Uterus (tissue), 4 donors: Measurements from ENCODE around the gene SLC36A2. TPM values are rescaled to one million over a fixed set of nuclear protein-coding genes. Genes with fewer than 3 reads are reported as not detected.
"Not testable (repeated sequence)": the region's sequence is repeated elsewhere in the genome, so short reads cannot be mapped to it uniquely, and the experiment has no call there.

ENCODE experiments used
- DNase-seq, 2 donors: peaks; one replicate each; pipeline ENCODE4 v3.0.0-alpha.2; 2019 to 2020
- H3K27ac ChIP-seq, 2 donors: fragments of 200-600 bp; sonication (generic); 1 replicate in 1 of 2; 2 replicates in 1 of 2; pipeline ENCODE4 v1.5.1; 2016 to 2018
- H3K27me3 ChIP-seq, 2 donors: fragments of 200-600 bp; sonication (generic); one replicate each; pipeline ENCODE4 v1.5.1; 2018 to 2019; ENCODE audit warnings: control low read depth in 1 of 2
- H3K36me3 ChIP-seq, 2 donors: fragments of 200-600 bp; sonication (generic); one replicate each; pipeline ENCODE4 v1.5.1; 2019; ENCODE audit warnings: control low read depth in 1 of 2
- H3K4me1 ChIP-seq, 2 donors: fragments of 200-600 bp; sonication (generic); one replicate each; pipeline ENCODE4 v1.5.1; 2018 to 2019; ENCODE audit warnings: control low read depth in 1 of 2
- H3K4me3 ChIP-seq, 2 donors: fragments of 200-600 bp; sonication (generic); 1 replicate in 1 of 2; 2 replicates in 1 of 2; pipeline ENCODE4 v1.5.1; 2018 to 2019; ENCODE audit warnings: mild to moderate bottlenecking in 1 of 2
- H3K9me3 ChIP-seq, 2 donors: fragments of 200-600 bp; sonication (generic); one replicate each; pipeline ENCODE4 v1.5.1; 2019; ENCODE audit warnings: control low read depth in 1 of 2
- CTCF ChIP-seq, 4 experiments: fragments of 200-600 bp in 2 of 4; fragments of 450-650 bp in 2 of 4; sonication (generic) in 2 of 4; IDR thresholded peaks; one replicate each; pipeline ENCODE4 v1.5.1; 2016 to 2019; ENCODE audit warnings: antibody characterized with exemption in 4 of 4, mild to moderate bottlenecking in 2 of 4, moderate library complexity in 1 of 4
- POLR2A ChIP-seq, 2 donors: fragments of 450-650 bp; IDR thresholded peaks; one replicate each; pipeline ENCODE4 v1.6.1; 2016; ENCODE audit warnings: antibody characterized with exemption in 2 of 2, mild to moderate bottlenecking in 1 of 2, moderate library complexity in 1 of 2
- intact Hi-C: fragments of 100-400 bp; cut with DNase I; formaldehyde crosslinking; loops from one replicate; pipeline ENCODE4 v1.15.1; 2023; ENCODE audit warnings: low total_unique reads
- total RNA-seq, 4 donors: library from RNA; depleted of rRNA in 3 of 4; stranded (reverse); fragments of >200 nt in 3 of 4; gene quantifications; one replicate each; pipeline versions ENCODE4 v1.1.0 to v1.2.4, GENCODE V29; 2014 to 2023
- donor health status: DM: yes; HTN: yes; CAD: no.

The SLC36A2 gene
- total RNA-seq, 4 donors from 2014 or later, result not detected

GRCh38 chr5:151310932-151311331, 36.4 kb downstream of the SLC36A2 start:
- Histone ChIP-seq H3K4me1 (no peaks in the 10 kb centered on the region), H3K9me3 (no peaks in the 10 kb centered on the region), H3K36me3 (no peaks in the 10 kb centered on the region), H3K27me3 (no peaks in the 10 kb centered on the region), H3K4me3 (no peak overlapping the region), H3K27ac (no peak overlapping the region)
- no peak for DNase-seq
- TF ChIP-seq POLR2A (IDR thresholded peaks at IDR 0.05), result no peak
- TF ChIP-seq CTCF (IDR thresholded peaks at IDR 0.05), result no peak
- intact Hi-C loops, result no loop called here

- H3K27ac ChIP-seq, H3K4me1 ChIP-seq, H3K27me3 ChIP-seq, H3K4me3 ChIP-seq, H3K9me3 ChIP-seq, H3K36me3 ChIP-seq, DNase-seq, intact Hi-C loops: not testable (repeated sequence)
Observed at GRCh38 chr5:151309821-151310220, 37.5 kb downstream of the SLC36A2 start.

- H3K4me3 ChIP-seq, DNase-seq, intact Hi-C loops, H3K36me3 ChIP-seq, H3K27me3 ChIP-seq, H3K4me1 ChIP-seq, H3K27ac ChIP-seq, H3K9me3 ChIP-seq: not testable (repeated sequence)
Observed at GRCh38 chr5:151309266-151309665, 38.1 kb downstream of the SLC36A2 start.

GRCh38 chr5:151303666-151304065, 43.7 kb downstream of the SLC36A2 start, which contains the start of gene SLC36A3:
SLC36A3 (minus strand) TSS chr5:151303766; CDS start chr5:151303354, 412 bp downstream.
- H3K36me3 ChIP-seq, result no peaks in the 10 kb centered on the region
- H3K27me3 ChIP-seq, result no peaks in the 10 kb centered on the region
- no peaks in the 10 kb centered on the region for H3K4me1 ChIP-seq
- no peaks in the 10 kb centered on the region for H3K9me3 ChIP-seq
- no peak for DNase-seq
- H3K4me3 ChIP-seq, result no peak within 1 kb of the TSS
- intact Hi-C loops, result no loop called here
- H3K27ac ChIP-seq, result no peak within 1 kb of the TSS
- TF ChIP-seq POLR2A (IDR thresholded peaks at IDR 0.05) (no peak), CTCF (IDR thresholded peaks at IDR 0.05) (no peak)

GRCh38 chr5:151298063-151298855, 49.1 kb downstream of the SLC36A2 start:
- no peaks in the 10 kb centered on the region for H3K4me1 ChIP-seq
- H3K4me3 ChIP-seq, result no peak overlapping the region
- intact Hi-C loops, result no loop called here
- no peak overlapping the region for H3K27ac ChIP-seq
- H3K9me3 ChIP-seq, result no peaks in the 10 kb centered on the region
- TF ChIP-seq POLR2A (IDR thresholded peaks at IDR 0.05) (no peak), CTCF (IDR thresholded peaks at IDR 0.05) (peak in 2 of 4 experiments; percentile 19 to 34)
- no peaks in the 10 kb centered on the region for H3K27me3 ChIP-seq
- H3K36me3 ChIP-seq, result no peaks in the 10 kb centered on the region
- DNase-seq, result no peak

GRCh38 chr5:151296974-151297373, 50.4 kb downstream of the SLC36A2 start:
- H3K36me3 ChIP-seq, result no peaks in the 10 kb centered on the region
- H3K4me1 ChIP-seq, result no peaks in the 10 kb centered on the region
- H3K27ac ChIP-seq, result no peak overlapping the region
- H3K4me3 ChIP-seq, result no peak overlapping the region
- no peaks in the 10 kb centered on the region for H3K9me3 ChIP-seq
- no peak for TF ChIP-seq POLR2A (IDR thresholded peaks at IDR 0.05)
- TF ChIP-seq CTCF (IDR thresholded peaks at IDR 0.05), result no peak
- intact Hi-C loops, result no loop called here
- no peaks in the 10 kb centered on the region for H3K27me3 ChIP-seq
- DNase-seq, result no peak
